ENCODE measurements around the gene DNAI2. TPM values are rescaled to one million over a fixed set of nuclear protein-coding genes. Genes with fewer than 3 reads are reported as not detected.

The DNAI2 gene
- total RNA-seq, 1 experiment from 2014 or later: not detected

DNA sequence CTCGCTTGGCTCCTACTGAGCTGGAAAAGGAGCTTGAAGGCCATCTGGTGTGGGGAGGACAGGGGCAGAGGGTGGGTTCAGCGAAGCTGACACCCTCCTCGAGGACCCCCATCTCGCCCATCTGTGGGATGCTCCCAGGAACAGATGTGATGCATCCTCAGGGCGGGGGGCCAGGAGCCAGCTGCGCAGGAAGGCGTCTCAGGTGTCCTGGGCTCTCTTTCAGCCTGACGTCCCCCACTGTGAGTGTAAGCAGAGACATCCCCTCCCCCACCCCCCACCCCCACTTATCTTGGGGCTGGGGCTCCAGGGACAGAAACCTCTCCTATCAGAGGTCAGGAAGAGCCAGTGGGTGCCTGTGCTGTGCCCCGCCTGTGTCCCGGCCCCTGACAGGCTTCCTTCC lies 68.2 kb downstream of the DNAI2 start:
- H3K4me1 Mint-ChIP-seq (ENCODE audit: low read depth, unreplicated experiment): no peaks in the 10 kb centered on the region

GRCh38 chr17:74343121-74343520 lies 69.1 kb downstream of the DNAI2 start:
- Mint-ChIP-seq H3K4me1 (ENCODE audit: low read depth, unreplicated experiment) (no peaks in the 10 kb centered on the region), H3K27me3 (ENCODE audit: insufficient read depth, unreplicated experiment) (peaks cover 10% of the 10 kb centered on the region), H3K9me3 (ENCODE audit: unreplicated experiment) (no peaks in the 10 kb centered on the region), H3K36me3 (ENCODE audit: insufficient read depth, unreplicated experiment) (no peaks in the 10 kb centered on the region), H3K27ac (ENCODE audit: unreplicated experiment) (no peak overlapping the region), H3K4me3 (ENCODE audit: unreplicated experiment) (no peak overlapping the region)
- DNase-seq: no peak
- no TSS peak for BruUV-seq (replicated peaks)
- Histone ChIP-seq H3K36me3 (ENCODE audit: control insufficient read depth, insufficient read depth, low read length) (no peaks in the 10 kb centered on the region), H3K4me1 (no peaks in the 10 kb centered on the region), H3K4me3 (ENCODE audit: low read depth, low read length) (no peak overlapping the region), H3K9me3 (no peaks in the 10 kb centered on the region), H3K27me3 (replicated peaks; ENCODE audit: control insufficient read depth, insufficient read depth, low read length) (no peaks in the 10 kb centered on the region)
- TF ChIP-seq, protein P1, sequence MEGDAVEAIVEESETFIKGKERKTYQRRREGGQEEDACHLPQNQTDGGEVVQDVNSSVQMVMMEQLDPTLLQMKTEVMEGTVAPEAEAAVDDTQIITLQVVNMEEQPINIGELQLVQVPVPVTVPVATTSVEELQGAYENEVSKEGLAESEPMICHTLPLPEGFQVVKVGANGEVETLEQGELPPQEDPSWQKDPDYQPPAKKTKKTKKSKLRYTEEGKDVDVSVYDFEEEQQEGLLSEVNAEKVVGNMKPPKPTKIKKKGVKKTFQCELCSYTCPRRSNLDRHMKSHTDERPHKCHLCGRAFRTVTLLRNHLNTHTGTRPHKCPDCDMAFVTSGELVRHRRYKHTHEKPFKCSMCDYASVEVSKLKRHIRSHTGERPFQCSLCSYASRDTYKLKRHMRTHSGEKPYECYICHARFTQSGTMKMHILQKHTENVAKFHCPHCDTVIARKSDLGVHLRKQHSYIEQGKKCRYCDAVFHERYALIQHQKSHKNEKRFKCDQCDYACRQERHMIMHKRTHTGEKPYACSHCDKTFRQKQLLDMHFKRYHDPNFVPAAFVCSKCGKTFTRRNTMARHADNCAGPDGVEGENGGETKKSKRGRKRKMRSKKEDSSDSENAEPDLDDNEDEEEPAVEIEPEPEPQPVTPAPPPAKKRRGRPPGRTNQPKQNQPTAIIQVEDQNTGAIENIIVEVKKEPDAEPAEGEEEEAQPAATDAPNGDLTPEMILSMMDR (IDR thresholded peaks at IDR 0.05; ENCODE audit: insufficient read depth in 1 of 2, low read depth in 1 of 2, low read length in 1 of 2, severe bottlenecking in 1 of 2, unreplicated experiment in 1 of 2): no peak
- intact Hi-C loops (cut with micrococcal nuclease; ENCODE audit: unreplicated experiment): no loop called here
- ChIA-PET POLR2A (no interaction called here), CTCF (no interaction called here)

More for the DNA sequence above, 68.2 kb downstream of the DNAI2 start:
- Mint-ChIP-seq H3K27me3 (ENCODE audit: insufficient read depth, unreplicated experiment) (peaks cover 11% of the 10 kb centered on the region), H3K27ac (ENCODE audit: unreplicated experiment) (no peak overlapping the region), H3K9me3 (ENCODE audit: unreplicated experiment) (no peaks in the 10 kb centered on the region), H3K36me3 (ENCODE audit: insufficient read depth, unreplicated experiment) (no peaks in the 10 kb centered on the region), H3K4me3 (ENCODE audit: unreplicated experiment) (no peak overlapping the region)
- Histone ChIP-seq H3K4me3 (ENCODE audit: low read depth, low read length) (no peak overlapping the region), H3K27me3 (replicated peaks; ENCODE audit: control insufficient read depth, insufficient read depth, low read length) (no peaks in the 10 kb centered on the region), H3K9me3 (no peaks in the 10 kb centered on the region), H3K36me3 (ENCODE audit: control insufficient read depth, insufficient read depth, low read length) (no peaks in the 10 kb centered on the region), H3K4me1 (no peaks in the 10 kb centered on the region)
- no peak for DNase-seq
- CTCF ChIA-PET: no interaction called here
- TF ChIP-seq, protein P1 (IDR thresholded peaks at IDR 0.05; ENCODE audit: insufficient read depth in 1 of 2, low read depth in 1 of 2, low read length in 1 of 2, severe bottlenecking in 1 of 2, unreplicated experiment in 1 of 2): no peak
- intact Hi-C loops (cut with micrococcal nuclease; ENCODE audit: unreplicated experiment): no loop called here
- POLR2A ChIA-PET: no interaction called here
- BruUV-seq (replicated peaks): no TSS peak

DNA sequence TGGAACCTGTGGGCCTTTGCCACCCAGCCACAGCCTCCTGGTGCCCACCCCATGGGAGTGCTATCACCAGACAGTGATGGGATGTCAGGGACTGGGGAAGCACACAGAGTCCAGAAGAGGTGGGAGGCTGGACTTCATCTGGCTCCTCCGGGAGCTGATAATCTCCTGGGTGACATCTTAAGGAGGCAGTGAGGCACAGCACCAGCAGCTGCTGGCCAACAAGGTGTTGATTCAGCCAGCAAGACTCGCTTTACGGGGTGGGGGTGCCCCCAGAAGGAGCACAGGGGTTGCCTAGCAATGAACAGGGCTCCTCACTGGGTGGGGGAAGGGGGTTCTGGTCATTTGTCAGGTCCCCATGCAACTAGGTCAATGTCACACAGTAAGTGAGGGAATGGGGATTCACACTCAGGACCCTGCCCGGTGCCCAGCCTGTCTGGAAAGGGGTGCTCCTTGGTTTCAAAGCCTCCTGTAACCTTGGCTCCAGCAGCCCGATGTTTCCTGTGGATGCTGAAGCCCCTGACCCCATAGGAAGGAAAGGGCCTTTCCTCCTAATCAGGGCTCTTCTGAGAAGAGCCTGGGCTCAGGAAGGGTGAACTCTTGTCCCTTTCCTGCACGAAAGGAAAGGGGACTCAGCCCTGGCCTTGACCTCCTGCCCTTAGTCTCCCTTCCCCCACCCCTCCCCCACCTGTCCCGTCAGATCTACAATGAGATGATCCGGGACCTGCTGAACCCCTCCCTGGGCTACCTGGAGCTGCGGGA lies 69.7 kb downstream of the DNAI2 start:
- BruUV-seq (replicated peaks): no TSS peak
- Mint-ChIP-seq H3K27me3 (ENCODE audit: insufficient read depth, unreplicated experiment) (peaks cover 15% of the 10 kb centered on the region), H3K4me1 (ENCODE audit: low read depth, unreplicated experiment) (peaks cover 2% of the 10 kb centered on the region), H3K36me3 (ENCODE audit: insufficient read depth, unreplicated experiment) (no peaks in the 10 kb centered on the region), H3K27ac (ENCODE audit: unreplicated experiment) (no peak overlapping the region), H3K9me3 (ENCODE audit: unreplicated experiment) (no peaks in the 10 kb centered on the region), H3K4me3 (ENCODE audit: unreplicated experiment) (no peak overlapping the region)
- Histone ChIP-seq H3K4me1 (no peaks in the 10 kb centered on the region), H3K27me3 (replicated peaks; ENCODE audit: control insufficient read depth, insufficient read depth, low read length) (no peaks in the 10 kb centered on the region), H3K9me3 (no peaks in the 10 kb centered on the region), H3K4me3 (ENCODE audit: low read depth, low read length) (no peak overlapping the region), H3K36me3 (ENCODE audit: control insufficient read depth, insufficient read depth, low read length) (no peaks in the 10 kb centered on the region)
- POLR2A ChIA-PET: no interaction called here
- intact Hi-C loops (cut with micrococcal nuclease; ENCODE audit: unreplicated experiment): no loop called here
- CTCF ChIA-PET: no interaction called here
- DNase-seq: no peak
- TF ChIP-seq, protein P1 (IDR thresholded peaks at IDR 0.05; ENCODE audit: insufficient read depth in 1 of 2, low read depth in 1 of 2, low read length in 1 of 2, severe bottlenecking in 1 of 2, unreplicated experiment in 1 of 2): no peak

Data from Caco-2 (cell line).